ENCODE results near the gene FOXN3.

- TF ChIP-seq CTCF (IDR thresholded peaks at IDR 0.05; ENCODE audit: low read depth, low read length): no peak
- TF ChIP-seq EZH2phosphoT487 (IDR thresholded peaks at IDR 0.05; ENCODE audit: low read depth): no peak
Measured at GRCh38 chr14:89245802-89246201, 171.2 kb downstream of the FOXN3 start.

Measured in OCI-LY3 (cell line).